ENCODE data around the gene ESRRG.
"Not testable (repeated sequence)": the region's sequence is repeated elsewhere in the genome, so short reads cannot be mapped to it uniquely, and the experiment has no call there.

The ESRRG gene

DNA sequence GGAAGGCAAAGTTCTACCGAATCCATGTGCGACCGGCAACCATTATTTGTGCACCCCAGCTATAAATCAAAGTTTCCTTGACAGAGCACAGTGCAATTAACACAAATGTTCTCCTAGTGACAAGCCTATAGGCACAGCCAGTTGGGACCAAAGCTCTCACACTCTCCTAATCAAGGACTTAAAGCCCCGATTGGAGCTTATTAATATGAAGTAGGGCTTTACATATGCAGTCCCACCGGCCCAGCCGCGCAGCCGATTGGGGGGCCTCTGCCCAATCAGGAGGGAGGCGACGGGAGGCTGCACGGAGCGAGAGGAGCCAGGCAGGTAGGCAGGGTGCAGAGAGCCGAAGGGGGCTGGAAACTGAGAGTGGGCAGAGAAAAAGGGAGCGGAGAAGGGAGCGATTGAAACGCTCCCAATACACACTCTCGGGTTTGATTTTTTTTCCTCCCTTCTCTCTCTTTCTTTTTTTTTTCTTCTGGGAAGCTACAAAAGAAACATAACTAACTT lies at the start of gene ESRRG:
TSS of gene ESRRG (minus strand) at position 156 of the 507 bp plus-strand sequence. CDS start at position 26, 130 bp downstream.
- peak; percentile 87 for DNase-seq

DNA sequence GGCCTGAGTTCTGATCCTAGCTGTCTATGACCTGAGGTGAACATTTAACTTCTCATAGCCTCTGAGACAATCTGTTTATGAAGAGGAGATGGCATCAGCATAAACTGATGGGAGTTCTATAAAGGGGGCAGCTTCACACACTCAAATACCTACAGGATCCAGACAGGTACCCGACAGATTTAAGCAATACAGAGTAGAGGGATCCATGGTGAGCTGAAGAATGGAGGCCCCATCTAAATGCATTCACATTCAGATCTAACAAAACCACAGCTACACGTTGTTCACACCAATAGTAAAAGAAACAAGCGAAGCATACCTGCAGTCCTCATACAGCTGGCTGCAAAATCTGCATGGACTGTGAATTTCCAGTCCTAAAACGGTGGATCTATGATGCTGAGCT lies 48.7 kb upstream of the ESRRG start:
- DNase-seq, result no peak

DNA sequence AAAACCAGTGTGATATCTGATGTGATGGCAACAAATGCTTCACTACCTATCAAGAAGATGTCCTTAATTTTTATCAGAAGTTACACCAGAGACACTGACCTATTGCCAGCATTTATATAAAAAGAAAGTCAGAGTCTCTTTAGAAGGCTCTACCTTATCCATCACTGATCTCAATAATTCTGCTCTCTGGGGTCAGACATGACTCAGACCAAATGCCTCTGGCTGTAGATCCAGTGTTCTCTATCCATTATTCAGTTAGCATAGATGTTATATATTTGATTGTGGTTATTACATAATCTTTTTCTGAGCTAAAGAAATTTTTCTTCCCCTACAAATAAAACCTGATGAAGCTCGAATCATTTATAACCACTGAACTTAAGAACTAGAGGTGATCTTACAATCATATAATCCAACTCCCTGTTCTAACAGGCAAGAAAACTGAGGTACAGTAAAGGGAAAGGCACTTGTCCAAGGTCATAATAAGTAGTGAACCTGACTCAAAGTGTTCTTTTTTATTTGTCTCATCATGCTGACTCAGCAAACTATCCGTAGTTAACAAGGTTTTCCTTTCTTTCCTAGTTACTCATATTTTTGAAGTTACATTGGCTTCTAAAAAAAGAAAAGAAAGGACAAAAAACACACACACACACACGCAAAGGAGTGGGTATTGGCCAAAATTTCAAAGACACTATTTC lies 43.6 kb upstream of the ESRRG start:
- no peak for DNase-seq

DNA sequence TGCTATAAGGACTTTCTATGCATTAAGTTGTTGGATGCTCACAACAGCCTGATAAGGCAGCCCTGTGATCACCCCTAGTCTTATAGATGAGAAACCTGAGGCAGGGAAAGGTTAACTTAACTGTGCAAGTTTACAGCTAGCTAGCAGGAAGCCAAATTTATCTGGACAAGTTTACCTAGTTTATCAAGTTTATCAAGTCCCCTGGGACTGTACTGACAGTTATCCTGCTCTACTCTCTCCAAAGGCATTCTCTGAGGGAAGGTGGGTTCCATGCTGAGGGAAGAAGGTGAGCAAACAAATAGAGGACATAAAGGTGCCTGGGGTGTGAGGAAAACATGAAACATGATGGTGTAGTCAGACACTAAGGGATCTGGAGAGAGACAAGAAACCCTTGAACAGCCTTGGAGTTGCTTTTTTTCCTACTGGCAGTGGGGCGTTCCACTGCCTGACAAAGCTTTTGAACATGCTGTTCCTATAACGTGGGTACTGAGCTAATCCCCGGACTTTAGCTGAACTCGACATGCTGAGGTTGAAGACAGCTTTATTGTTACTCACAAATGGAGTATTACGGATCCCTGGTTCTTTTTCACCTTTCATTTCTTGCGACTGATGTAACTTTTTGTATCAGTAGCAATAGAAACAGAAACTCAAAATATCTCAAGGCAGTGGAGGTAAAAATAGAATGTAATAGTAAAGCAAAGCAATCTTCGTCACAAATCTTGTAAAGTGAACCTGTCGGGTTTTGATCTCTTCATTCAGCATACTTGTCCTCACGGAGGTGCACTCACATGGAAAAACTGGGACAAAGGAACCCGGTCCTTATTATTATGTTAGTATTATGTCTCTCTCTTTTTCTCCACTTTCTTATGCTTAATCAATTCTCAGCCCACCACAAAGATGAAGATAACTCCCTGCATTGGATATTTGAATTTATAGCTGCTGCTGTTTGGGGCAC lies 42.4 kb upstream of the ESRRG start:
- DNase-seq, result no peak

DNA sequence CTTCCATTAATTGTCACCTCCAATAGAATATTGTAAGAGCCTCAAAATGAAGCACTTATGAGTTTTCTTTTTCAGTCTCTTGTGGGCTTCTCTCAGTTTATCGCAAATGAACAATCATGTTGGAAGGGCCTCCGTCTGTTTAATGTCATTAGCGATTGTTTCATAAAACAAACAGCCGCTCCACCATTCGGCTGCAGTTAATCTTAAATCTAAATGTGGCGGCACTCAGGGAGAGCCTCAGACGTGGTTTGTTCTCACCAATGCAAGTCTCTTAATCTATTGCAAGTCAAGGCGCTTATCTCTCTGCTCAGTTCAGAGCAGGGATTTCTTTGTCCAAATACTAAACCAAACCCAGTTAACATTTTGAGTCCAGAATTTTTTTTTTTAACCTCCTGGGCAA lies 34.9 kb upstream of the ESRRG start:
- DNase-seq, result no peak

DNA sequence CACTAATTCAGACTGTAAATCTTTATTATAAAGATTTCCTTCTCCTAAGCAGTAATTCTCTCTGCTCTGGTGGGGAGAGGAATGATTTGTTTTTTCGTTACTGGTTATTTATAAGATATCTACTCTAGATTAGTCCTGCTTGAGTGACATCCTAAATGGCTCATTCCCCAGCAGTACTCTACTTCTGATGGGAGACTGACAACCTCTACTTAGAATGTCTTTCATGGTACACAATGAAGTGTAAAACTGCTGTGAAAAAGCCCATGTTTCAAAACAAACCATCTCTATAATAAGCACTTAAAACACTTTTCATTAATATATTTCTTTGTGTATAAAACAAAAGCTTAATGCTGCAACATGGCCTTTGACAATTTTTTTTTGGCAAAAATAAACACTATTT lies 33.9 kb upstream of the ESRRG start:
- no peak for DNase-seq

DNA sequence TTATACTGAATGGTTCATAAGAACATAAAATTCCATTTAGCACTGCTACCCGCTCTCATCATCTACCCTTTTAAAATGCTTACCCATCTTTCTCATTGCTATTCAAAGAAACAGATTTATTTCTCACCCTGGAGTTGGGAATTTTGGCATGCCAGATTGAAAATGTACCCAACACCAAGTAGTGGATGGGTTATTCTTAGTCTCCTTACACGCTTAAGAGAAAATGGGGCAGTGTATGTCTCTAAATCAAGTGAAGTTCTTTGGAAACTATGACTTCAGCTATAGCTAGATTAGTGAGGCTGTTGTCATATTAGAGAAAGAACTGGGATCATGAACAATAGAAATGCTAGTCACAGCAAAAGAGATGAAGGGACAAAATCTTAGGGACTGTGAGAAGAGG lies 27.7 kb upstream of the ESRRG start:
- no peak for DNase-seq

DNA sequence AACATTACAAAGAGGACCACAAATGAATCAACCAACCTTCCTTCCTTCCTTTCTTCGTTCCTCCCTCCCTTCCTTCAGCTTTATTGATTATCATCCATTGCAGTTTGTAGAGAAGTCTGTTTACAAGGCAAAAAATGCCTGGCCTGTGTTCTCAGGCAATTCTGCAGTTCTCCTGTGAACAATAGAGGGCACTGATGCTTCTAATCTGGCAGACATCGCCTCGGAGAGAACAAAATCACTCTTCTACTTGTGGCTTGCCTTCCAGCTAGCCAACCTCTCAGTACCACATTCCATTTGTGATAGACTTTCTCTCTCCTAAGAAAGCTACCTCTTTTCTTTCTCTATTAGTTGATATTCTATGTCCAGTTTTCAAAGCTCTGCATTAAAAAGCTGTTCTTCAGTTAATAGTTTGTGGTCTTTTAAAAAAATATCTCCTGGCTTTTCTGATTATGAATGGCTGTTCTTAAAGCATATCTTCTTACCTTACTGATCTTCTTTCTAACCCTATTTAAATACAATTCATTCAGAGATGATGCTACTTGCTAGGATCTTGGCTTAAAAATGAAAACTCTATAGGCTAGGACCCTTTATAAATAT lies 26.9 kb upstream of the ESRRG start:
- DNase-seq, result peak; percentile 87

DNA sequence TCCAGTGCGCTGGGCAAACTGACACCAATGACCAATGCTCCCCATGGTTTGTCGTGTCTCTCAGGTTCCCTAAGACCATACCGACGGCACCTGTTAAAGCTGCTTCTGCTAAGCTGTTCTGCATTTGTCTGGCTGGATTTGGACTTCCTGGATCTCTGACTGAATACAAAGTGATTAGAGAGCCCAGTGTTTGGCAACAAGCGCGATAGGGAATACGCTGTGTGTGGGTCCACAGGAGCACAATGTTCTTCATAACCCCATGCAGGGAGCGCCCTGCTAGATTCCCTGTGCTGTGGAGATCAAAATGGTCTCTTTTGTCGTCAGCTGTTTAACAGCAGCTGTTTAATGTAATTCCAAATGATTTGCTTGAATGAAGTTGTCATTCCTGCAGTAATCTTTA lies 26.0 kb upstream of the ESRRG start:
- DNase-seq, result peak; percentile 58

DNA sequence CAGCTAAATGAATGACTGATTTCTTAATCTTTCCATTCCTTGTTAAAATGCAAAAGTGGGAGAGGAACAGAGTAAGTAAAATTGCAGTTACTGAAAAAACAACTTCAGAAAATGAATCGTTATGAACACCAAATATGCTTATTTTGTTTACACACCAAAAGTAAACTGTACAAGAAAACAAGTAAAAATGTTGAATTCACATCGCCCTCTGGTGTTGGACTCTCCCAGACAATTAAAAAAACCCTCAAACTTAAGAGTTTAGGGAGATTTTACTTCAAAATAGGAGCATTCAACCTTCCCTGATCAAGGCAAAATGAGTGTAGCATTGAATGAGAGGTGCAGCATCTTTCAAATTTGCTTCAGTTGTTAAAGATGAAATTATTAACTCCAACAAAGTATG lies 19.4 kb upstream of the ESRRG start:
- DNase-seq, result peak; percentile 43

DNA sequence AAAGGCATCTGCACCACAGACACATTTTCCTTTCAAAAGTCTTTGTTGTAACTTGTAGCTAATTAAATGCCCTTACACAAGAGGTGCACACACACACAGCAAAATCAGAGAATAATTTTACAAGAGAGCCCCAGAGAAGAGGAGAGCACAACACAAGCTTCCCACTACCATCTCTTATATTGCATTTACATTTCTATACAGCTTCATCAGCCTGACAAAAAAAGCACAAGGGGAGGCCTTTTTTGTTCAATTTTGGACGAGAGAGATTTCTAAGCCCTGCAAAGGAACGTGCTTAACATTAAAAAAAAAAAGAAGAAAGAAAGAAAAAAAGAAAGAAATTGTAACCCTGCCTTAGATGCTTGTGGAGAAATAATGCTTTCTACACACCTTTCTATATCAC lies 17.1 kb upstream of the ESRRG start:
- DNase-seq, result no peak

DNA sequence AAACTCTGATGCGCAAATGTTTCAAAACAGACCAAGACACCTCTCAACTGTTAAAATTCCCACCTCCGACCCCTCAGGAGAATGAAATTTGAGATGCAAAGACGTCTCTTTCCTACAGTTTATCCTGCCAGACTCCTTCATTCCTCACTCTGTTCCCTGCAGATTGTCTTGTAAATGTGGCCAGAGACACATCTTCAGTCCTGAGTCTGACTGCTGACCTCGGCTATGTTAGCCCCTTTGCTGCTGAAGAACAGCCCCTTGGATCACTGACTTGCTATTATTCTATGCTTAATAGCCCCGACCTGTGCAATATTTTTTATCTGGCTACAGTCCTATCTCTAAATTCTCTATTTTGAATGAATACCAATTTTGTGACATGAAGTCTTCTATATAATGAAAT lies 16.6 kb upstream of the ESRRG start:
- DNase-seq, result no peak

DNA sequence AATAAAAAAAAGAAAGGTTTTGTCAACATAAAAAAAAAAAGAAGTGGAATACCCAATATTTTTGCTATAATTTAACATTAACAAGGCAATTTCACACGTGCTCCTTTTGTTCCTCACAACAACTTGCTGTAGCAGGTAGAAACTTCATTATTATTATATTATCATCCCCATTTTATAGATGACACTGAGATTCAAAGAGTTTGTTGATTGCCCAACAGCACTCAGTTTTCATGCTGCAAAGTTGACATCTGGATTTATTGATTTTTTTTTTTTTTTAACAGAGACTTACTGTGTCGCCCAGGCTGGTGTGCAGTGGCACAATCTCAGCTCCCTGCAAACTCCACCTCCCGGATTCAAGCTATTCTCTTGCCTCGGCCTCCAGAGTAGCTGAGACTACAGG lies 8.9 kb upstream of the ESRRG start:
- no peak for DNase-seq

DNA sequence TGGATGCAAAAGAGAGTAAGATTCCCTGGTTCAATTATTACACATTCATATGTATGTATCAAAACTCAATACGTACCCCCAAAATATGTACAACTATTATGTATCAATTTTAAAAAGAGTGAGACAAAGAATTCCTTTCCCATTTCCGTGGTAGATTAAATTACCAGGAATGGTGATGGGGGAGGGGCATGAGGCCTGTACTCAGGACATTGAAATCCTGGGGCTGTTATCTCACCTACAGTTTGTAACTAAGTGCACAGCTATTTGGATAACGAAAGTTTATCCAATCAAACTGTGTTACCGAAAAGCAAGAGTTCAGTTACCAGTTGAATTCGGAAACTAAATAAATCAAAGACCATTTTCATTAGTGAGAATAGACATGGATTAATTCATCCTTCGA lies 8.3 kb upstream of the ESRRG start:
- DNase-seq, result no peak

DNA sequence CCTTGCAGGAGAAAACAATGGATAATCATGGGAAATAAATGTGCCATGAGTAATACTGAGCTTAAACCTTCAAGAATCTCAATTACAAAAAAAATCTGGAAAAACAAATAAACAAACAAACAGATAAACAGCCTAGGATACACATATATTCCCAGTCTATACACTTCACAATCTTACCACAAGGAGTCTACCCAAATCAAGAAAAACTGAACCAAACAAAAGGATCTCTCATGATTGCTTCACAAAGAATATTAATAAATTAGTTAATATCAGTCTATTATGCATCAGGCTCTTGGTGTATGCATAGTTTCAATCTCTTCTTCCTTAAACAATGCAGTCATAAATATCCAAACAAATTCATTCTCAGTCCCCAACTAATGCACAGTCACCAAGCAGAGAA lies 3.2 kb upstream of the ESRRG start:
- no peak for DNase-seq

DNA sequence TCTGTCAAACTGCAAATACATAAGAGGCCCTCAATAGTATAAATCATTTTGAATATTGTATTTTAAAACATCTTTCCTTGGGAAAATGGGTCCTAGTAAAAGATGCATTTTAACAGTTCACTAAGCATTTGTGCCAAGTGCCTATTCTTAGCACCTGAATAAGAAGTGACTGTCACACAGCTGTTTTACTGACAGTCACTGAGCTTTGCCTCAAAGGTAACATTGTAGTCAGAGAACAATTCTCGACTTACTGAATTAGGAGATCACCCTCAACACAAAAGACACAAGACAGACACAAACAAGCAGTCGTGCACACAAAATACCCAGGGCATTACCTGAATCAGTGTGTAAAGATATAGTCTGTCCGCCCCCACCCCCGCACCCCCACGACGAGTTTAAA lies 408 bp downstream of the ESRRG start:
- peak; percentile 62 for DNase-seq

DNA sequence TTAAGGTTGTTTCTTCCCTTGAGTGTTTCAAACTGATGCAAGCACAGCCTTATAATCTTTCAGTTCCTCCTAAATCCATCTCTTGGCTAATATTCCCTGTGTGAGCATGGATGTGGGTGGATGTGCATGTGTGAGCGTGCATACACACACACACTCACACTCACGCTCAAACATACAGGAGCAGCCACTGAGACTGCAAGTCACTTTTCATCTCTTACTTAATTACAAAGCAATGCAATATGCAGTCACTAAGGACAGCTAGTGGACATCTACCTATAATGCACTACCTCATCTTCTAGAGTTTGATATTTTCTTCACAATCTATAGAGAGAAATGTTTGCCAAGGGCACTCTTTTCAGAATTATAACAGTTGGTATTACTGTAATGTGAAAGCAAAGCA lies 1.4 kb downstream of the ESRRG start:
- peak; percentile 63 for DNase-seq

DNA sequence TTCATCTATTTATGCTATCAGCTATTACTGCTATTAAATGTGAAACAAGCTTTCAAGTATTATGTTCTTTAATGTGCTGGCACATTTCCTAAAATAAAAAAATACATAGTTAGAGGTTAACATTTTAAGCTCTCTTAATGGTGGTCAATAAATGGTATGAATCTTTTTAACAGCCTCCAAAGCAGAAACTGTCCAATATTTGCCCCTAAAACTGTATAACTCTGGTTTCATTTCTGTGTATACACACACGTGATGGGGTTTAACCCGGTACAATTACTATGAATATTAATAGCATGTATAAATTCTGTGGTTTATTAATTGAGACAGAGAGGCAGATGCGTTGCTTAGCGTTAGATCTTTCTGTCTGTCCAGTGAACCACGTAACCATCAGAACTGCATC lies 2.2 kb downstream of the ESRRG start:
- DNase-seq, result peak; percentile 54

DNA sequence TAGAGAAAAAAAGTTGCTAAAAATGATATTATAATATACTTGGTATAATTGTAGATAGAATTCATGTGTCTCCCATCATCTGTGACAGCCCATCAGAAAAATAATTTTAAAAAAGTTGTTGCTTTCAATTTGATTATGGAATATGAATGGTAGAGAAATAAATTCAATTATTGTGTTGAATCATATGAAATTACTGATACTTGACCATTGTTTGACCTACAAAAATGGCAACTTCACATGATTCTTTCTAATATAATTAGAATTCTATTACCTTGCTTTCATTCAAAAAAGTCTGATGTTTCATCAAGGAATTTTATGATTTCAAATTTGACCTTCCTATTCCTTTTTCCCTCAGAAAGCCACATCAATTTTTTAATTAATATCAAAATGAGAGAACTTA lies 11.5 kb downstream of the ESRRG start:
- DNase-seq, result no peak

DNA sequence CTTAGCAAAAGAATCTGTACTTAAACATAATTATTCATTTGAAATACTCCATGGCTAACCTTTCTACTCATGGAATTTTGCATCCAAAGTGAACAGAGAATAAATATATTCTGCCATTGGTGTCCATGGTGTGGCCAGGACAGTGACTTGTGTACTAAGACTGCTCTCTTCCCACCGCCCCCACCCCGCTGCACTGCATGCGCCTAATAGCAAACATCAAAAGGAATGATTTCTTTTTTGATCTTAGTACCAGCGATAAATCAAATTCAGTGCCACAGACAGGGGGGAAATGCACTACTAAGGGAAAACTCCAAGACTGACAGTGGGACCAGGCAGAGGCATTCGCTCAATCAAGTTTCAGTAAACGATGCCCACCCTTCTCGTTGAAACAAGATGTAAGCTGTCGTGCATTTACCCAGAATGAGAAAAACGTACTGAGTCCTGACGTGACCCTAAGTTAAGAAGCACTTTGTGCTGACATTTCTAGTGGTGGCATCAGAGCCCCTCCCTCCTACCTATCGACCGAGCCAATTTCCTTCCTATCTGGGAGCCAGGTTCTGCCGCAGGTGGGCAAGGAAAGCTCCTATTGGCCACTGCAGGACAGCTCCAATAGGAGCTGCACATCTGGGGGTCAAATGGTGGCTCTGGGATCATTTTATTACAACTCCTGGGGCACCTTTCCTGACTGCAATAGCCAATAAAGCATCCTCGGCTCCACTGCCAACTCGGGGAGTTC lies 12.5 kb downstream of the ESRRG start:
- no peak for DNase-seq

DNA sequence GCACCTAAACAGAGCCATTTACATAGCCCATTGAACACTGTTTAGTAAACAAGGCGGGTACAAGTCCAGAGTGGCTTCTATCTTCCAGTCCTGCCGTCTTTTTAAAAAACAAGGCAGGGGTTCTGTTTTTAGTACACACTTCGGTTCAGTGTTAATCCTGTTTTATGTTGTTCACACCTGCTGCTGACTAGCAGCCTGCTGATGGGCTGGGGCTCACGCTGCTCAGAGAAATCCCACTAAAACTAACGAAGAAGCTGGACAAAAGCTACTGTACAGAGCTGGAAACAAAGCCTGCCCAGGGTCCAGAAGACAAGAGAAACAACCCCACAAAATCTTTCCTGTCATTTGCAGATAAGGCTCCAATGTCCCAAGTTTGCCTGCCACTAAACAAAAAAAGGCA lies 13.2 kb downstream of the ESRRG start:
- DNase-seq, result no peak

DNA sequence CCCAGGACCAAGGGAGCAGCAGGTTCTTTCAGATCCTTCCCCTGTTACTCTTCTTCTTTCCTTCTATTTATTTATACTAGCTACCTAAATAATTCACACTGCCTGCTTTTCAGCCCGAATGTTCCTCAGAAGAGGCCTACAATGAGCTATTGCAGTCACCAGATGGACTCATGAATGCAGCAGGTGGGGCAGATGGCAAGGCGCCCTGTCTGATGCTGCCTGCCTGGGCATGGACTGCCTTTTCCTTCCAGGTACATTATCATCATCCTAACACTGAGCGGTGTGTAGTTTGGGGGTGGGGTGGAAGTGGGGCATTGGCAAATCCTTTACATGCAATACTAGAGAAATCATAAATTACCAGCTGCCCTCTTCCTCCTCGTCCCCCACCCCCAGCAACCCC lies 17.6 kb downstream of the ESRRG start:
- peak; percentile 36 for DNase-seq

DNA sequence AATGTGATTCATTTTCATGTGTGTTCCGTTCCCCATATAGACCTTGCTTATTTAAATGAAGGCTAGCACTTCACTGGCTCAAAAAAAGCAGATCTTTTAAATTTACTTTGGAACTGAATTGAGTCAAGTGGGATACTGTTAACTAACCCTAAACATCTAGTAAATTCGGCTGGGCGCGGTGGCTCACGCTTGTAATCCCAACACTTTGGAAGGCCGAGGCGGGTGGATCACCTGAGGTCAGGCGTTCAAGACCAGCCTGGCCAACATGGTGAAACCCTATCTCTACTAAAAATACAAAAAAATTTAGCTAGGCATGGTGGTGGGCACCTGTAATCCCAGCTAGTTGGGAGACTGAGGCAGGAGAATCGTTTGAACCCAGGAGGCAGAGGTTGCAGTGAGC lies 19.2 kb downstream of the ESRRG start:
- DNase-seq, result not testable (repeated sequence)
